GM12873 (cell line): ENCODE measurements around the gene GIPR.

Experiments used
- CTCF ChIP-seq: IDR thresholded peaks from 2 replicates; pipeline ENCODE4 v1.5.1; 2012; ENCODE audit warnings: low read depth, mild to moderate bottlenecking, moderate library complexity, low read length, control low read depth; ENCODE audit not compliant: insufficient read depth; ENCODE audit errors: missing control alignments

Gene GIPR

GRCh38 chr19:45667620-45668341 is at the start of gene GIPR:
GIPR (plus strand) TSS chr19:45668221; CDS start chr19:45669521, 1,300 bp downstream.
- TF ChIP-seq CTCF: no peak

- TF ChIP-seq CTCF: no peak
Observed at GRCh38 chr19:45621389-45621788, 46.6 kb upstream of the GIPR start.

- no peak for TF ChIP-seq CTCF
Observed at GRCh38 chr19:45621976-45622503, 46.0 kb upstream of the GIPR start.

- TF ChIP-seq CTCF: no peak
Observed at GRCh38 chr19:45623984-45624383, 44.0 kb upstream of the GIPR start.

- TF ChIP-seq CTCF: no peak
Observed at GRCh38 chr19:45629704-45630103, 38.3 kb upstream of the GIPR start.

GRCh38 chr19:45630463-45630862 is 37.6 kb upstream of the GIPR start:
- no peak for TF ChIP-seq CTCF

- TF ChIP-seq CTCF: no peak
Observed at GRCh38 chr19:45632468-45633196, 35.4 kb upstream of the GIPR start.
